ENCODE measurements around the gene TTC28.

GRCh38 chr22:28208036-28208435 is 471.6 kb downstream of the TTC28 start:
- TF ChIP-seq ZNF501 (tag by site-specific recombination; IDR thresholded peaks at IDR 0.05) (no peak), CTCF (tag by site-specific recombination; IDR thresholded peaks at IDR 0.05) (no peak), ZNF645 (tag by site-specific recombination; IDR thresholded peaks at IDR 0.05) (no peak), ZFP41 (tag by site-specific recombination; IDR thresholded peaks at IDR 0.05; ENCODE audit: borderline replicate concordance) (no peak), PBX3 (CRISPR knock-in tag; IDR thresholded peaks at IDR 0.05) (no peak), ZNF558 (tag by site-specific recombination; IDR thresholded peaks at IDR 0.05) (no peak), ZNF175 (tag by site-specific recombination; IDR thresholded peaks at IDR 0.05) (no peak)

All from HEK293 (cell line).